ENCODE data around the gene ASB2. TPM values are rescaled to one million over a fixed set of nuclear protein-coding genes. Genes with fewer than 3 reads are reported as not detected.

Gene ASB2
- total RNA-seq, 1 experiment from 2014 or later = not detected

- no peaks in the 10 kb centered on the region for H3K9me2 ChIP-seq (ENCODE audit: insufficient read depth)
- H3K9me3 ChIP-seq (ENCODE audit: insufficient read depth, low read depth) = no peaks in the 10 kb centered on the region
- intact Hi-C loops (cut with micrococcal nuclease; ENCODE audit: unreplicated experiment) = no loop called here
- H3K27ac ChIP-seq = no peak overlapping the region
- H3K27me3 ChIP-seq (ENCODE audit: insufficient read depth, low read depth) = no peaks in the 10 kb centered on the region
- H3K4me1 ChIP-seq (replicated peaks; ENCODE audit: insufficient read depth) = peaks cover 26% of the 10 kb centered on the region
- ChIA-PET CTCF (no interaction called here), POLR2A (ENCODE audit: unreplicated experiment) (no interaction called here)
- H4K20me1 ChIP-seq (ENCODE audit: insufficient read depth) = no peaks in the 10 kb centered on the region
- no TSS peak for BruUV-seq (replicated peaks)
- no peak overlapping the region for H3K4me3 ChIP-seq
- no peak overlapping the region for H2AFZ ChIP-seq
- H3K36me3 ChIP-seq (ENCODE audit: low read depth) = no peaks in the 10 kb centered on the region
- H3K79me2 ChIP-seq (ENCODE audit: low read depth) = no peaks in the 10 kb centered on the region
- no peak overlapping the region for H3K4me2 ChIP-seq
- peaks cover 15% of the 10 kb centered on the region; the same call in 1 of the 2 replicates for H3F3A ChIP-seq (ENCODE audit: insufficient read depth, low read depth)
- no peak for DNase-seq
- TF ChIP-seq EZH2 (IDR thresholded peaks at IDR 0.05; ENCODE audit: low read depth) (no peak), CTCF (conservative IDR thresholded peaks at IDR 0.05) (no peak)
Observed at GRCh38 chr14:93956514-93957332, 19.6 kb downstream of the ASB2 start.

- H3K27me3 ChIP-seq (ENCODE audit: insufficient read depth, low read depth) = no peaks in the 10 kb centered on the region
- H3K9me2 ChIP-seq (ENCODE audit: insufficient read depth) = no peaks in the 10 kb centered on the region
- H3K9me3 ChIP-seq (ENCODE audit: insufficient read depth, low read depth) = no peaks in the 10 kb centered on the region
- DNase-seq = no peak
- ChIA-PET POLR2A (ENCODE audit: unreplicated experiment) (no interaction called here), CTCF (no interaction called here)
- no peak overlapping the region for H3K4me2 ChIP-seq
- H3K79me2 ChIP-seq (ENCODE audit: low read depth) = no peaks in the 10 kb centered on the region
- intact Hi-C loops (cut with micrococcal nuclease; ENCODE audit: unreplicated experiment) = no loop called here
- BruUV-seq (replicated peaks) = no TSS peak
- H2AFZ ChIP-seq = no peak overlapping the region
- TF ChIP-seq EZH2 (IDR thresholded peaks at IDR 0.05; ENCODE audit: low read depth) (no peak), CTCF (conservative IDR thresholded peaks at IDR 0.05) (no peak)
- no peak overlapping the region for H3K27ac ChIP-seq
- H3K4me3 ChIP-seq = no peak overlapping the region
- peaks cover 15% of the 10 kb centered on the region; the same call in 1 of the 2 replicates for H3F3A ChIP-seq (ENCODE audit: insufficient read depth, low read depth)
- H4K20me1 ChIP-seq (ENCODE audit: insufficient read depth) = no peaks in the 10 kb centered on the region
- H3K36me3 ChIP-seq (ENCODE audit: low read depth) = no peaks in the 10 kb centered on the region
- H3K4me1 ChIP-seq (replicated peaks; ENCODE audit: insufficient read depth) = peaks cover 23% of the 10 kb centered on the region
Observed at GRCh38 chr14:93955850-93956481, 20.4 kb downstream of the ASB2 start.

GRCh38 chr14:93954900-93955849 lies 21.2 kb downstream of the ASB2 start:
- intact Hi-C loops (cut with micrococcal nuclease; ENCODE audit: unreplicated experiment) = no loop called here
- no peaks in the 10 kb centered on the region for H3K36me3 ChIP-seq (ENCODE audit: low read depth)
- peaks cover 15% of the 10 kb centered on the region for H3K4me1 ChIP-seq (replicated peaks; ENCODE audit: insufficient read depth)
- no peaks in the 10 kb centered on the region for H3K27me3 ChIP-seq (ENCODE audit: insufficient read depth, low read depth)
- TF ChIP-seq EZH2 (IDR thresholded peaks at IDR 0.05; ENCODE audit: low read depth) (no peak), CTCF (conservative IDR thresholded peaks at IDR 0.05) (no peak)
- H4K20me1 ChIP-seq (ENCODE audit: insufficient read depth) = no peaks in the 10 kb centered on the region
- no peak overlapping the region for H3K4me3 ChIP-seq
- no TSS peak for BruUV-seq (replicated peaks)
- H3K27ac ChIP-seq = no peak overlapping the region
- H3F3A ChIP-seq (ENCODE audit: insufficient read depth, low read depth) = peaks cover 10% of the 10 kb centered on the region; the same call in 1 of the 2 replicates
- DNase-seq = no peak
- no peak overlapping the region for H2AFZ ChIP-seq
- ChIA-PET CTCF (no interaction called here), POLR2A (ENCODE audit: unreplicated experiment) (no interaction called here)
- no peaks in the 10 kb centered on the region for H3K9me3 ChIP-seq (ENCODE audit: insufficient read depth, low read depth)
- no peak overlapping the region for H3K4me2 ChIP-seq
- no peaks in the 10 kb centered on the region for H3K79me2 ChIP-seq (ENCODE audit: low read depth)
- no peaks in the 10 kb centered on the region for H3K9me2 ChIP-seq (ENCODE audit: insufficient read depth)

Measured in PC-9 (cell line).